Mammary epithelial cell (primary cell): ENCODE data around the gene KDM4C.

Source experiments
- EZH2 ChIP-seq: IDR thresholded peaks from 2 replicates; pipeline ENCODE4 v1.6.1; 2012; ENCODE audit warnings: low read length, inconsistent platforms, borderline replicate concordance
- TF ChIP-seq, protein P1 (sequence below), 2 donors: IDR thresholded peaks in 1 of 2; conservative IDR thresholded peaks in 1 of 2; 2 replicates each; pipeline ENCODE4 v1.5.1; 2011 to 2012; ENCODE audit warnings: inconsistent platforms in 2 of 2, low read length in 2 of 2, mild to moderate bottlenecking in 2 of 2, control low read depth in 1 of 2, low read depth in 1 of 2; ENCODE audit not compliant: insufficient read depth in 1 of 2; ENCODE audit errors: extremely low read depth in 1 of 2

DNA sequence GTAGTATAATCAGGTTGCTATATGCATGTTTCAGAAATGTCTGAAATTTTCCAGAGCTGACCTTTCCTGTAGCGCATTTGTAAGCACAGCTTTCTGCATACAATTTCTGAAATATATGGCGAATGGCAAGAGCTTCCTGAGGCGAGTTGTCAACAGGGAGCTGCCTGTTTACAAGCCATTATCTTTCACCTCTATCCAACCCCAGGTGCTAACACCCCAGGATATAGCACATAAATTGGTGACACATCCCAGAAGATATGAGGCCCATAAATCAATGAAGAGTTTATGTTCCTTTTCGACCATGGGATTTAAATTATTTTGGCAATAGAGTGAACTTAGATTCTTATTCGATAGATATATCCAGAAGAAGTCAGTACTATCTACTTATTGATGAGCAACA is 379.8 kb downstream of the KDM4C start:
- TF ChIP-seq, protein P1, sequence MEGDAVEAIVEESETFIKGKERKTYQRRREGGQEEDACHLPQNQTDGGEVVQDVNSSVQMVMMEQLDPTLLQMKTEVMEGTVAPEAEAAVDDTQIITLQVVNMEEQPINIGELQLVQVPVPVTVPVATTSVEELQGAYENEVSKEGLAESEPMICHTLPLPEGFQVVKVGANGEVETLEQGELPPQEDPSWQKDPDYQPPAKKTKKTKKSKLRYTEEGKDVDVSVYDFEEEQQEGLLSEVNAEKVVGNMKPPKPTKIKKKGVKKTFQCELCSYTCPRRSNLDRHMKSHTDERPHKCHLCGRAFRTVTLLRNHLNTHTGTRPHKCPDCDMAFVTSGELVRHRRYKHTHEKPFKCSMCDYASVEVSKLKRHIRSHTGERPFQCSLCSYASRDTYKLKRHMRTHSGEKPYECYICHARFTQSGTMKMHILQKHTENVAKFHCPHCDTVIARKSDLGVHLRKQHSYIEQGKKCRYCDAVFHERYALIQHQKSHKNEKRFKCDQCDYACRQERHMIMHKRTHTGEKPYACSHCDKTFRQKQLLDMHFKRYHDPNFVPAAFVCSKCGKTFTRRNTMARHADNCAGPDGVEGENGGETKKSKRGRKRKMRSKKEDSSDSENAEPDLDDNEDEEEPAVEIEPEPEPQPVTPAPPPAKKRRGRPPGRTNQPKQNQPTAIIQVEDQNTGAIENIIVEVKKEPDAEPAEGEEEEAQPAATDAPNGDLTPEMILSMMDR (conservative IDR thresholded peaks at IDR 0.05 in 1 of 2, IDR thresholded peaks at IDR 0.05 in 1 of 2; ENCODE audit: extremely low read depth in 1 of 2, insufficient read depth in 1 of 2, low read depth in 1 of 2, low read length in 2 of 2): no peak
- TF ChIP-seq EZH2: no peak
